GM12865 (cell line): Measurements from ENCODE around the gene GPATCH8.

Experiments
- DNase-seq: peaks from one replicate; pipeline ENCODE4 v3.0.0; 2010; ENCODE audit warnings: low read depth
- H3K4me3 ChIP-seq: 2 replicates; pipeline ENCODE4 v1.5.1; 2011; ENCODE audit warnings: mild to moderate bottlenecking, low read depth, low read length, control low read depth
- CTCF ChIP-seq: IDR thresholded peaks from 2 replicates; pipeline ENCODE4 v1.5.1; 2011; ENCODE audit warnings: low read length, control low read depth, low read depth, inconsistent platforms; ENCODE audit not compliant: insufficient read depth; ENCODE audit errors: missing control alignments

GPATCH8 gene

GRCh38 chr17:44381810-44382305, 121.3 kb downstream of the GPATCH8 start:
- H3K4me3 ChIP-seq = no peak overlapping the region
- no peak for TF ChIP-seq CTCF
- DNase-seq = no peak

DNA sequence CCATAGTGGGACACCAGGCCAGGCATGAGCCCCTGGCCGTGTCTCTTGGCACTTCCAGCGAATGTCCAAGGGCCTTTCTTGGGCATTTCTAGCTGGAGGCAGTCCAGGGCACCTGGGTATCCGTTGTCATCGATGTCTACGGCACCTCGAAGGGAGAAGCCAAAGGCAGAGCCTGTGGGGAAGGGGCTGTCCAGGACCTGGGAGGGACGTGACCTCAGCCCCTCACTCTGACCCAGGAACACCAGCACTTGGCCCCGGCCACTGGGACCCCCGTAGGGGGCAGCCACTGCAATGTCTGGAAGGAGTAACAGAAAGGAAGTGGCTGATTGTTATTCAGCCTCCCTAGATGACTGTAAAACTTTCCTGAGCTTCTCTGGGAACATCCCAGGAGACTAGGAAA, 122.4 kb downstream of the GPATCH8 start:
- DNase-seq = no peak
- no peak overlapping the region for H3K4me3 ChIP-seq
- TF ChIP-seq CTCF = no peak

DNA sequence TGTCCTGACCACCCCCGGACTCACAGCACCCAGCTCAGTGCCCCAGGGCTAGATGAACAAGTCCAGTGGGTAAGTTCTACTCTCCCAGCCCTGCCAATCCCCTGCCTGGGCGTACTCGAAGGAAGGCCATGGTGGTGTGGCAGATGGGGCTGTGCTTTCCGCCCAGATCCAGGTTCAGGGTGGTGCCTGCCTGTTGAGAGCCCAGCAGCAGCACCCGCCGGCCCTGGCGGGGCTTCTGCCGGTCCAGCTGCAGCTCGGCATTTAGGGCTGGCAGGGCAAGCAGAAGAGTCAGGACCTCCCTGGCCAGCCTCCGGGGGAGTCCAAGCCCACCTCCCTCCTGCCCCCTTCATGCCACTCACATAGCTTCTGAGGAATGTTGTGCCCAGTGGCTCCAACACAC, 123.3 kb downstream of the GPATCH8 start:
- no peak for DNase-seq
- TF ChIP-seq CTCF = no peak
- H3K4me3 ChIP-seq = no peak overlapping the region

DNA sequence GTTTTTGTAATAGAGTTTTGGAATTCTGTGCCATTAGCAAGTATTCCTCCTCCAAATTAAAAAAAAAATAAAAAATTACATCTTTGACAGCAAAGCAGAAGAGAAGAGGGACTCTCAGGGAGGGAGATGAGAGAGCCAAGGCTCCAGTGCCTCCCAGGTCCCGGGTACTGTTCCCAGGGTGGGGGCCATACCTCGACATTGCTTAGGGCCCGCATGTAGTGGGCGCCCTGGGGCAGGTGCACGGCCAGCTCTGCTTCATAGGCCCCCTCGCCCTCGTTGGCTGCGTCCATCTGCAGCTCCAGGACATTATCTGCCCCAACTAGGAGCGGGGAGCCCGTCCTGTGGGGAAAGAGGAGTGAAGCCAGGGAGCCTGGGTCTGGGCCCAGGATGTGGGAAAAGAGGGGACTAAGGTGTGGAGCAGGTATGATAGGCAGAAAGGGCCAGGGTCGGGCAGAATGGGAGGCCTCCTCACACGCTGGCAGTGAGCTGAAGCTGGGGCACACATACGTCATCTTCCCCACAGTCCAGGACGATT, 125.0 kb downstream of the GPATCH8 start:
- TF ChIP-seq CTCF = no peak
- no peak for DNase-seq
- no peak overlapping the region for H3K4me3 ChIP-seq

- TF ChIP-seq CTCF = no peak
- no peak overlapping the region for H3K4me3 ChIP-seq
- no peak for DNase-seq
These were observed 126.4 kb downstream of the GPATCH8 start for GRCh38 chr17:44376779-44377178.

GRCh38 chr17:44376124-44376523, 127.1 kb downstream of the GPATCH8 start:
- no peak for DNase-seq
- H3K4me3 ChIP-seq = no peak overlapping the region
- peak; percentile 63 for TF ChIP-seq CTCF

- no peak overlapping the region for H3K4me3 ChIP-seq
- DNase-seq = no peak
- TF ChIP-seq CTCF = no peak
These were observed 127.8 kb downstream of the GPATCH8 start for GRCh38 chr17:44375196-44376017.
